DMS114 treated with DMSO at 0.1 percent for 48 hours (cell line): ENCODE results near the gene ALDH1L2.
"Not testable (repeated sequence)": the region's sequence is repeated elsewhere in the genome, so short reads cannot be mapped to it uniquely, and the experiment has no call there.

ENCODE experiments used
- DNase-seq: peaks from one replicate; lab custom pipeline; 2025; ENCODE audit not compliant: unreplicated experiment; lab: John Stamatoyannopoulos, UW

Gene ALDH1L2

DNA sequence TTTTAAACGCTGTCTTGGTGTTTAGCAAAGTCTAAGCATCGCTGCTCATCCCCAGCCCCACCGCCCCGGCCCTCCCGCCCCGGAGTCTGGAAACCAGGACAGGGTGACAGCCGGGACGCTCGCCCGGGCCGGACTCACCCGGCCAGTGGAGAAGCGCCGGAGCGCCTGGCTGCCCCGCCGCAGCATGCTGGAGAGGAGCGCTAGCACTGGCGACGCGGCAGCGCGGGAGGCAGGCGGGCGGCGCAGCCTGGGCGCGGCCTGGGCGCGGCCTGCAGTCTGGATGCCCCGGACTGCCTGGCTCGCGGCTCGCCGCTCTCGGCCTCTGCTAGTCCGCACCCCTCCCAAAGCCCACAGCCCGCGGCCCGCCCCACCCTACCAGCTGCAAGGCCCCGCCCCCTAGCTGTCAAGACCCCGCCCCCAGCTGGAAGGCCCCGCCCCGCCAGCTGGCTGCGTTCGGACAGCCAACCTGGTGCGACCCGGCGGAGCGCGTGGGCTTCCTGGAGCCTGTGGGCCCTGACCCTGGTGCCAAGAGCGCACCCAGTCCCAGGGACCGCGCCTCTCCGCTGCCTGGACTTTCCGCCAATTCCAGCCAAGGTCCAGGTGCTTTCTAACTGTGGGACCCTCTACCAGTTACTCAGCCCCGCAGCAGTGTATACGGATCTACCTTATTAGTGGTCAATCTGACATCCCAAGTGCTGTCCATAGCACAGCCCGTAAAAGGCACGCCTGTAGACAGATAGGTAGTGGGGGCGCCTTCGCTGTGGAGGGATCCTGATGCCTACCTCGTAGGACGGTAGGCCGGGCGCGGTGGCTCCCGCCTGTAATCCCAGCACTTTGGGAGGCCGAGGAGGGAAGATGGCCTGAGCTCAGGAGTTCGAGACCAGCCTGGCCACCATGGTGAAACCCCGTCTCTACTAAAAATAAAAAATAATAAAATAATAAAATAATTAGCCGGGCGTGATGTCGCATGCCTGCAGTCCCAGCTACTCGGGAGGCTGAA, at the start of gene ALDH1L2:
TSS of gene ALDH1L2 (minus strand) at position 208 of the 1,000 bp plus-strand sequence. CDS start at position 186, 22 bp downstream.
- DNase-seq: peak; percentile 64

DNA sequence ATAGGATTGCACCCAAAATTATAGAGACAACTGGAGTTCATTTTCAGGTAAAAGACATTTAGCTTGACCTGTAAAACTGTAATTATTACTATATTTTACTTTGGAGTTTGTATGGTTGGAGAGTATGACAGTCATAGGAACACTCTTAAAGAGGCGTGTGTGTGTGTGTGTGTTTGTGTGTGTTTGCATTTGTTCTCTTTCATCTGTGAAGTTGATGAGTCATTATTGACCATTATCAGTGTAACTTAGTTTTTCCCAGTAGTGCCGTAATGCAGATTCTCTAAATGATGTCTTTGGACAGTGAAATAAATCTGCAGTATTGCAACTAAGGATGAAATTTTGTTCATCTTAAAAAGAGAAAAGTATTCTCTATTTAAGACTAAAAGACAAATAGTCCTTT, 36.3 kb upstream of the ALDH1L2 start:
- DNase-seq: no peak

DNA sequence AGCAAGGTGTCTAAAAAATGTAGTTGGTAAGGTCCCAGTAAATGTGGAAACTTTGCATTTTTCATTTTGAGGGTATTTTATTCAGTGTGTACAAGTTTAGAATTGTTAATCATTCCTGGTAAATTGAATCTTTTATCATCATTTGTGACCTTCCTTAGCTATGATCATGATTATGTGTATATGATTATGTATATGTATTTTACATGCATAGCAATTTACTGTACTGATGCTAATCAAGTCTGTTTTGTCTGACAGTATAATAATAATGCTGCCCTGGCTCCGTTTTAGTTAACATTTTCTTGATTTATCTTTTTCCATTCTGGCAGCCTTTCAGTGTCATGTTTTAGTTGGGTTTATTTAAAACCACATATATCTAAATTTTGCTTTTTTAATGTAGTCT, 32.7 kb upstream of the ALDH1L2 start:
- DNase-seq: no peak

DNA sequence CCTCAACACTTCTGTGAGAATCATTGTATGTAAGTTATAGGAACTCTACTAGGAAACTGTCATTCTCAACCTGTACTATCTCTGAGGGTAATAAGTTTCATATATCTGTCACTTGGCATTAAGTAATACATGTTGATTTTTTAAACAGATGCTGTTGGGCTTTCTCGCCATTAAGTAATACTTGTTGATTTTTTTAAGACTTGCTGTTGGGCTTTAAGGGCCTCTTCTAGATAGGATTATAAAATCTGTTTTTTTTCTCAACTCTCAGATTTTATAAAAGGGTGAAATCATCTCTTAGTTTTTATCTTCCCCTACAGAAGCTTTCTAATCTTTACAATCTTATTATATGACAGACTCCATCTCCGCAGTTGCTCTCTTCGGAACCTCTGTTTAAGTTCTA, 28.8 kb upstream of the ALDH1L2 start:
- no peak for DNase-seq

DNA sequence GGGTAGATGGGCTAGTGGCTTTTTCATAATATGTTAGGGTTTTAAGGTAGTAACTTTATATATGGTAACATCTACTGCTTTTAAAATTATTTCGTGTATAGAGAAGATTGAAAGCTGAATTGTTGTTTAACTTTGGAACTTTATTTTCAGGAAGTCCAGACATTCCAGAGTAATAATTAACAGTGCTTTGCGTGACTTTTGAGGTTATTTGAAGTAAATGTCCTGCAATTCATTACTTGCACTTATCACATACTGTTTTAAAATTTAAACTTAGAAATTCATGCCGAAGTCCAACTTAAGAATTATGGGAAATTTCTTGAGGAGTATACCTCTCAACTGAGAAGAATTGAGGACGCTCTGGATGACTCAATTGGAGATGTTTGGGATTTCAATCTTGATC, 26.6 kb upstream of the ALDH1L2 start:
- no peak for DNase-seq

DNA sequence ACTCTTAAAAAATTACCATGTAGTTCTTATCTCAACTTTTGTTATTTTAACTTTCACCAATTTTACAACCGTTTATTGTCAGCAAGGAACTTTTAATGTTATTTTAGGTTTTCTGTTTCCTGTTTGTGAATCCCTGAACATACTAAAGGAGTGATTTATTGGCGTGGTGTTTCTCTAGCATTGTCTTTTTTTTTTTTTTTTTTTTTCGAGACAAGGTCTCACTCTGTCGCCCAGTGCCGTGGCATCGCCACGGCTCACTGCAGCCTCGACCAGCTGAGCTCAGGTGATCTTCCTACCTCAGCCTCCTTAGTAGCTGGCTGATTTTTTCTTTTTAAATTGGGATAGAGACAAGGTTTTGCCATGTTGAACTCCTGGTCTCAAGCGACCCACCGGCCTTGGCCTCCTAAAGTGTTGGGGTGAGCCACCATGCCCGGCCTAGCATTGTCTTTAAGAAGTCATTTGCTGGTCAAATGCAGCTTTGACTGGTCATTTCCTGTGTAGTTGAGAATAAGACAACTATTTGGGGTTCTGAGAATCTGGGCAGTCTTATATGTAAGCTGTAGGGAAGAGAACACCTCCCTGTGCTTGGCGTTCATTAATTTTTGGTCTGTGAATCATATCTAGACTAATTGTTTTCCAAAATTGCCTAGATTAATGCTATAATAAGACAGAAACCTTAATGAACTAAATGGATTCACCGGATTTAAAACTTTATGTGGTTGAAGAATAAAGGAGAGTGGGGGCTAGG, 25.4 kb upstream of the ALDH1L2 start:
- no peak for DNase-seq

DNA sequence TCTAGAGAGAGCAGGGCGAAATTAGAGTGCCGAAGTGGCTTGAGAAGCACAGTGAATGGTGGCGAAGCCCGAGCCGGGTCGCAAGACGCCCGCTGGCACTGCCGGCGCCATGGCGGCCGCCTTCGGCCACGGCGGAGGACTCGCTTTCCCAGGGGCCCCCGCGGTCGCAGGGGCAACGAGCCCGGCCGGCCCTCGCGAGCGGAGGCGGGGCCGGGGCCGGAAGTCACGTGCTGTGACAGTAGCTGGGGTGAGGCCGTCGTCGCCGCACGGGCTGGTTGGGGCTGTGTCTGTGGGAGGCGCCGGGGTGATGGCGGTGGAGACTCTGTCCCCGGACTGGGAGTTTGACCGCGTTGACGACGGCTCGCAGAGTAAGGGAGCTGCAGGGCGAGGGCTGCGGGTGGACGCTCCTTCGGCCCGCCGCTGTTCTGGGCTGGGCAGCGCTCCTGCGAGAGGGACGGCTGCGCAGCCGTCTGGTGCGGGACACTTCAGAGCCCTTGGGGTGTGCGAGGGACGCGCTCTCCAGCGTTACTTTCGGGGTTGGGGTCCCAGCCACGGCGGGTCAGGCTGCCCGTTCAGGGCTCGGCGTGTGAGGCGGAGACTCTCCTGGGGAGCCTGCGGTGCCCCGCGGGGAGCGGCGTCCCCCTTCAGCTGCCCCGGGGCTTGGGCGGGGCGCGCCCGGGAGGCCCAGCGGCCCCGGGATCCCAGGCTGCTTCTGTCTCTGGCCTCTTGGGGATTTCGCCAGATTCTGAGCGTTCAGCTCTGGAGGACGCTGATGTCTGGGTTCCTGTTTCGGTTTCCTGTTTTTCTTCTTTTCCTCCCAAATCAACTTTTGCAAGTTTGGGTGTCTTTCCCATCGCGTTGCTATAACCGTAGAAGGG, 23.5 kb upstream of the ALDH1L2 start, which contains the start of gene WASHC4:
TSS of gene WASHC4 (plus strand) at position 238 of the 878 bp plus-strand sequence. CDS start at position 308, 70 bp downstream.
- peak; percentile 84 for DNase-seq

DNA sequence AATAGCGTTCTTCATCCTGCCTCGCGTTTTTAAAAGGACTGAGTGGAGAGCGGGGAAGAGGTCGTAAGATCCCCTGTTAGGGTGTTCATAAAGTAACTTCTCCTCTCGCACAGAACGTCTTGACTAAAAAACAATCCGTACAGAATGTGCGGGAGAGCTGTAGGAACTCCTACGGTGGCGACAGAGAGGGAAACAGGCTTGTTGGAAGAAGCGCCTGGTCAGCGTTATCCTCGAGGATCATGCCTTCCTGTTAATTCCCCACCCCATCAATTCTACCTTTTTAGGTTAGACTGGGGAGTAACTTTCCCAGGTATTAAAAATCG, 22.9 kb upstream of the ALDH1L2 start:
- peak; percentile 70 for DNase-seq

DNA sequence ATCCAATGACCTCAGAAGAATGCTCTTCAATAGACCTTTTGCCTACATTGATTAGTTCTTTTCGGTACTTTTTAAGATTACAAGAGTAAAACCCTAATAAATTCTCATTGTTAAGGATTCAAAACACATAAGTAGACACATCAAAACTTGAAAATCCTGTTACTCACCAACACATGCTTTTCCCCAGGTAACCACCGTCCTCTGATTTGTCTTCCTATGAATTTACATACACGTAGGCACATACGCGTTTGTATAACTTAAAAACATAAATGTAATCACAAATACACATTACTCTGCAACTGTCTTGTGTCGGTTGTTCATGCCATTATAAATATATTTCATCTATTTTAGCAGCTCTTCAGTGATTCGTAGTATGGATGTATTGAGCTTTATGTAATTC, 22.4 kb upstream of the ALDH1L2 start:
- no peak for DNase-seq

DNA sequence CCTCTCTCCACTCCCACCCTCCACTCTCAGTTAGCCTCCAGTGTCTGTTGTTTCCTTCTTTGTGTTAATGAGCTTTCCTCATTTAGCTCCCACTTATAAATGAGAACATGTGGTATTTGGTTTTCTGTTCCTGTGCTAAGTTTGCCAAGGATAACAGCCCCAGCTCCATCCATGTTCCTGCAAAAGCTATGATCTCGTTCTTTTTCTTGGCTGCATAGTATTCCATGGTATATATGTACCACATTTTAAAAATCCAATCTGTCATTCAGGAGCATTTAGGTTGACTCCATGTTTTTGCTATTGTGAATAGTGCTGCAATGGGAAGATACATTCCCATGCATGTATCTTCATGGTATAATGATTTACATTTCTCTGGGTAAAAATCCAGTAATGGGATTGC, 20.5 kb upstream of the ALDH1L2 start:
- no peak for DNase-seq

DNA sequence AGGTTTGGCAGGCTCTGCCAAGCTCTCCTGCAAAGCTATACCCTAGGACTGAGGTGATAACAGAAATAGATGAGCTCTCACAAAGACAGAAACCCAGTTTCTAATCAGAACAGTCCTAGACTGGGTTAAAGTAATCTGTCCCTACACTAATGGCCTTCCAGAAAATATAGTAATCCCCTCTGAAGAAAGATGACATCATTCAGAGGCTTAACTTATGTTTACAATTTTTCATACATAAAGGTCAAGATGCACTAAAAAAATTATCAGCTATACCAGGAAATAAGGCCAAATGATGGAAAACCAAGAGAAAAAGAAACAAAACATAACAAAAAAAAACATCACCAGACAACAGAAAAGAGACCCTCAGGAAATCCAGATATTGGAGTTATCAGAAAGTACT, 18.4 kb upstream of the ALDH1L2 start:
- no peak for DNase-seq

DNA sequence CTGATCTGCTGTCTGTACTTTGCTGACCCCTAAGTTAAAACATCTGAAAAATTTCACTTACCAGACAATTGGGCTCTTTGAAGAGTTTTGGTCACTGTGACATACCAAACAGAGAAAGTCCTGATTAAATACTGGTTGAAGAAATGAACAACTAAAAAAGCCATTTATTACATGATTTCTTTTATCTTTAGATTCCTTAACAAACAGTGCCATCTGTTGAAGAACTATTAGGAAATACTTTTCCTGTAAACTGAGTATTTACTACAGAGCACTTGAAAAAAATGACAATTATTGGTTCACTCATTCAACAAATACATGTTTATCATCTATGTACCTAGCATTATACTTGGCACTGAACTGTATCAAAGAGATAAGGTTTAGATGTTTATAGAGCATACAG, 16.7 kb upstream of the ALDH1L2 start:
- DNase-seq: no peak

DNA sequence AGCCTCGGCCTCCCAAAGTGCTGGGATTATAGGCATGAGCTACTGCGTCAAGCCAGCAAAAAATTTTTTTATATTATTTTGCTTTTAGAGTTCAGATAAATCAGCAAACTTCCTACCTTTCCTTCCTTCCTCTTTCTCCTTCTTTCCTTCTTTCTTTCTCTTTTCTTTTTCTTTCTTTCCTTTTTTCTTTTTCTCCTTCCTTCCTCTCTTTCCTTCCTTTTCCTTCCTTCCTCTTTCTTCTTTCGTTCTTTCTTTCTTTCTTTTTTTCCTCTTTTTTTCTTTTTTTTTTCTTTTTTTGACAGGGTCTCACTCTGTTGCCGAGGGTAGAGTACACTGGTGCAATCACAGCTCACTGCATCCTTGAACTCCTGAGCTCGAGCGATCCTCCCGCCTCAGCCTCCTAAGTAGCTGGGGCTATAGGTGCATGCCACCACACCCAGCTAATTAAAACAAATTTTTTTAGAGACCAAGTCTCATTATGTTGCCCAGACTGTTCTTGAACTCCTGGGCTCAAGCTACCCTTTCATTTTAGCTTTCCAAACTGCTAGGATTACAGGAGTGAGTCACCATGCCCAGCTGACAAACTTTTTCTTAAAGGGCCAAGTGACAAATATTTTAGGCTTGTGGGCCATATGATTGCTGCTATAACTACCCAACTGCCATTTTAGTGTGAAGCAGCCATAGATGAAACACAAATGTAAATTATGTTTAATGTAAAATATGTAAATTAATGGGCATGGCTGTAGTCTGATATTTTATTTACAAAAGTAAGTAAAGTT, 16.1 kb upstream of the ALDH1L2 start:
- no peak for DNase-seq

DNA sequence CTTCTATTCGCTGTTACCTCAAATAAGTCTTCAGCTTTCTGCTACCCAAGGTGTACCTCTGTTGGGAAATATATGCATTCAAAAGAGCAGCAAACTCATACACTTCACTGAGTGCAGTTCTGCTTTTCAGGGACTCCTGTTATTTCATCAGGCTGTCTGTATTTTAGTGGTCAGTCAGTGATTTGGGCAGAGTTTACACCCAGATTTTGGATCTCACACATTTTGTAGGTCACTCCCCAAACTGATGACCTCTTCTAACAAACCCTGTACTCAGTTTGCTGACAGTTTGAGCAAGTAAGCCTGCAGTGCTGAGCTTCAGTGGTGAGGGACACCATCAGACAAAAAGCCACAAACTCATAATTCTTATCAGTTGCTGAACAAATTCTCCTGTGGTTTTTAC, 15.1 kb upstream of the ALDH1L2 start:
- no peak for DNase-seq

DNA sequence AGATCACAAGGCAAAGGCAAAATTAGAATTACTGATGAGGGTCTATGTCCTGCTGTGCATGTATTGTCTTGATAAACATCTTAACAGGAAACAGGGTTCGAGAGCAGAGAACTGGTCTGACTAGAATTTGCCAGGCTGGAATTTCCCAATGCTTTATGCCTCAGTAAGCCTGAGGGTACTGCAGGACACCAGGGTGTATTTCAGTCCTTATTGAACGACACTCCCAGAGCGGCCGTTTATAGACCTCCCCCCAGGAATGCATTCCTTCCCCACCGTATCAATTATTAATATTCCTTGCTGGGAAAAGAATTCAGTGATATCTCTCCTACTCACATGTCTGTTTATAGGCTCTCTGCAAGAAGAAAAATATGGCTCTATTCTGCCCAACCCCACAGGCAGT, 11.1 kb upstream of the ALDH1L2 start:
- not testable (repeated sequence) for DNase-seq

DNA sequence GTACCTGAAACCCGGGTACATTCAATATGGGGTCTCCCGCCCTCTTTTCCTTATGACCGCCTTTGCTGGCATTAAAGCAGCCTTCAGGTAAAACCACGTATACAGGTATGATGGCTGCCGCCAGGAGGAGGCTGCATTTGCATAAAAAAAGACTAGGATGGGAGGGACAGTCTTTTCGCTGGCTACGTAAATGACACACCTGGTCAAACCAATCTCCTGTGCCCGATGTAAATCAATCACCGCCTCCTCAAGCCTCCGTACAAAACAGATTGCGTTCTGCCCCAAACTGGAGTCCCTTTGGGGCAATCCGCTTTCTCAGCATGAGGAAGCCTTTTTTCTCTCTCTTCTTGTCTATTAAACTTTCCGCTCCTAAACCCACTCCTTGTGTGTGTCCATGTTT, 8.1 kb upstream of the ALDH1L2 start:
- DNase-seq: no peak

DNA sequence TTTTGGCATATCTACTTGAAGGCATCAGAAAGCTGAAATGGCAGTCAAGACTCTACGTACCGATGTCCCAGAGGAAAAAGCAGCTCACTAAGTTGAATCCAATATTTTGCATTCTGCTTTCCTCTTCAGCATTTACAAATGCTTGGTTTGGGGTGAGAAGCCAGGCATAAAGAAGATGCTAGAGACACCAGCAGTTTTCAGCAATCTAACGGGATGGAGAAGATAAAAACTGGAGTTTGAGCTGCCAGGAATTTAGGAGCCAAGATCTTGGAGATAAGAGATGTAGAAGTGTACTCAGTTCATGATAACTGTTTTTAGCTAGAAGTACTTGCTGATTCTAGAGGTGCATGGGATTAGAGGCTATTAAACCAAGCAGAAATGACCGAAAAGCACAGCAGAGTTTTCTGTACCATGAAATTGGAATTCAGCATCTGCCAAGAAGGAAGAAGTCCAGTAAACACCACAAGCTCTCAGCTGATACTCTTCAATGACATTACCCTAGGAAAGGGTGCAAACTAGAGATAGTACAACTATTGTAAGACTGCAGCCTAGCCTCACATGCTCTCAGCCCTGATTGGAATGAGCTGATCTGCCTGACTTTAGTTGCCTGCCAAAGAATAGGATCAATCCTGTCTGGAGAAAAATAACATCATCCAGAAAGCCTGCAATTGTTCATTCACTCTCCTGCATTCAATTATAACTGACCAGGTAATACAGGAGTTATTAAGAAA, 7.4 kb upstream of the ALDH1L2 start:
- no peak for DNase-seq

DNA sequence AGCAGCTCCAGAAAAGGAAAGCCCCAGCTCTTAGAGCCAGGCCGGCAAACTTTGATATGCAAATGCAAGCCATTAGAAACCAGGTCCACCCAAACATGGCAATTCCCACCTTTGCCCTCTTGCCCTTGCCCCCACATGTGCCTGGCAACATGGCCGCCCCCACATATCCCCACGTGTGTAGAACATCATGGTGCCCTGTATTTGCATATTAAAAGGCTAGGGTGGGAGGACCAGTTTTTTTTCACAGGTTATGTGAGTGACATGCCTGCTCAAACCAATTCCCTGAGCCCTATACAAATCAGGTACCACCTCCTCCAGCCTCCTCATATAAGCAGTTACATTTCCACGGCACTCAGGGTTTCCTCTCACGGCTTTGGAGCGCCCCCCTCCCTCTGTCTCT, 6.1 kb upstream of the ALDH1L2 start:
- DNase-seq: no peak

DNA sequence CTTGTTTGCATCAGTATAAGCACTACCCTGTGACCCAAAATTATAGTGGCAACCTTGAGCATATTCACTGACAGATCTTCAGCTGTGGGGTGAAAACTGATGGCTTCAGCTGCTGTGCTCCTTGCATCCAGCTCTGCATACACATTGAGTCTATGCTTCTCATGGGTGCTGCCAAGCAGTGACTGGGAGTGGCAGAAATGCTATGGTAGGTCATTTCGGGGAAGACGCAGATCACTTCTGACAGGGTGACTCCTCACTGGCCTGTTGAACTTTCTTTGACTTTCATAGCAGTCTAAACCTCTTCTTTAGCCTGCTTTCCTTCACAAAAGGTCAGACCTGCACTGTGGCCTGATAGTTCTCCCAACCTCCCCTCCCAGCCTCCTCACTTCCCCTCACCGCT, 5.6 kb upstream of the ALDH1L2 start:
- DNase-seq: no peak

DNA sequence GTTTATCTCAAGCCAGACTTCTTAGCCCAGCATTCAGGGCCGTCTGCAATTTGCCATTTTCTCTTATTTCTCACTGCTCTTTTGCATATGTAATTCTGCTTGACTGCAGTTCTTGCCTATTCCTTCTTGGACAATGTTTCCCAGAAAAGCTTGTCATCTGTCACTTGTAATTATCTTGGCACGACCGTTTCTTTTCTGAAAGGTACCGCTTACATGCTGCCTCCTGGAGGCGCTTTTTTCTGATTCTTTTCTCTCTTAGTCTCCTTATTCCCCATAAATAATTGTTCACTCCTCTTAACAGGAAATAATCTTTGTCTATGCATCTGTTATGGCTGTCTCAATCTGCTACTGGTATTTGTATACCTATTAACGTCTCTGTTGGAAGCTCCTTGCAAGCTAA, 1.2 kb upstream of the ALDH1L2 start:
- no peak for DNase-seq
